ENCODE measurements around the gene ILF3. TPM values are rescaled to one million over a fixed set of nuclear protein-coding genes. Genes with fewer than 3 reads are reported as not detected.

The ILF3 gene
- total and polyA plus RNA-seq, 2 experiments from 2014 or later, result 573 to 616 TPM

DNA sequence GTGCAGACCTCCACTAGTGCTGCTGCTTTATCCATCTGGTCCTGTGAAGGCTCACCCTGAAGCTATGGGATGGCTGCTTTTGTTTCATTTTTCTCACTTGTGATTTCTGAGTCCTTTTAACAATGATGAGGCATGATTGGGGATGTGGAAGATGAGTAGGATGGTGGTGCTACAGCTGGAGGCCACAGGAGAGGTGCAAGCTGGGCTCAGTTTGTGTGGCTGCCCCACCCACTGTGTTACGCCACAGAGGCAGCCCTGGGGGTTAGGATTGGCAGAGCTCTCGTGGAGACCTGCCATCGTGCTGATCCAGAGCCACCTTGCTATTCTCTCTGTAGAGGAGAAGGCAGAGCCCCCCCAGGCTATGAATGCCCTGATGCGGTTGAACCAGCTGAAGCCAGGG is 27.5 kb downstream of the ILF3 start:
- H3K36me3 Mint-ChIP-seq (ENCODE audit: low read depth), result peaks cover 97% of the 10 kb centered on the region
- TF ChIP-seq JUNB (IDR thresholded peaks at IDR 0.05; ENCODE audit: unreplicated experiment) (no peak), NANOG (IDR thresholded peaks at IDR 0.05; ENCODE audit: borderline replicate concordance) (no peak), CTCF (conservative IDR thresholded peaks at IDR 0.05; ENCODE audit: low read depth in 2 of 2) (no peak), POLR2AphosphoS5 (IDR thresholded peaks at IDR 0.05; ENCODE audit: low read depth) (peak; percentile 31; the same call in 1 of the 2 replicates)
- no peaks in the 10 kb centered on the region for H3K27me3 ChIP-seq (ENCODE audit: insufficient read depth)
- H3K9me3 Mint-ChIP-seq, result peaks cover 2% of the 10 kb centered on the region; the same call in 1 of the 3 replicates
- peaks cover 22% of the 10 kb centered on the region for H3K27me3 Mint-ChIP-seq (ENCODE audit: insufficient read depth, low read depth, poor library complexity)
- no peak for ATAC-seq
- H3K4me2 ChIP-seq, result no peak overlapping the region
- no peaks in the 10 kb centered on the region for H3K4me1 ChIP-seq (ENCODE audit: insufficient read depth)
- H3K79me2 ChIP-seq (replicated peaks; ENCODE audit: insufficient read depth), result peaks cover 78% of the 10 kb centered on the region
- no peak overlapping the region; the same call in 2 of the 3 replicates for H3K4me3 Mint-ChIP-seq
- no peak overlapping the region for H2AFZ ChIP-seq
- H3K36me3 ChIP-seq (ENCODE audit: insufficient read depth), result peaks cover 98% of the 10 kb centered on the region
- DNase-seq (ENCODE audit: low spot score), result no peak
- H3K9me2 ChIP-seq (ENCODE audit: insufficient read depth), result no peaks in the 10 kb centered on the region
- peak overlapping the region; percentile 60 for H3K27ac Mint-ChIP-seq
- peak overlapping the region; percentile 69; the same call in 1 of the 2 replicates for H3K27ac ChIP-seq (ENCODE audit: low read depth)
- H3K4me3 ChIP-seq, result no peak overlapping the region
- peaks cover 65% of the 10 kb centered on the region for H4K20me1 ChIP-seq (replicated peaks; ENCODE audit: insufficient read depth)
- peaks cover 82% of the 10 kb centered on the region for H3F3A ChIP-seq (replicated peaks; ENCODE audit: low read depth)
- no peaks in the 10 kb centered on the region for H3K4me1 Mint-ChIP-seq

- ATAC-seq (peak; percentile 6; the same call in 1 of the 3 replicates), DNase-seq (ENCODE audit: low spot score) (no peak)
- Mint-ChIP-seq H3K36me3 (ENCODE audit: low read depth) (peaks cover 97% of the 10 kb centered on the region), H3K4me3 (no peak overlapping the region), H3K4me1 (no peaks in the 10 kb centered on the region), H3K27ac (no peak overlapping the region), H3K27me3 (ENCODE audit: insufficient read depth, low read depth, poor library complexity) (peaks cover 24% of the 10 kb centered on the region), H3K9me3 (peaks cover 2% of the 10 kb centered on the region; the same call in 1 of the 3 replicates)
- H2AFZ ChIP-seq, result no peak overlapping the region
- peaks cover 77% of the 10 kb centered on the region for H3F3A ChIP-seq (replicated peaks; ENCODE audit: low read depth)
- H3K27me3 ChIP-seq (ENCODE audit: insufficient read depth), result no peaks in the 10 kb centered on the region
- peaks cover 93% of the 10 kb centered on the region for H3K36me3 ChIP-seq (ENCODE audit: insufficient read depth)
- H3K4me2 ChIP-seq, result no peak overlapping the region
- H3K79me2 ChIP-seq (replicated peaks; ENCODE audit: insufficient read depth), result peaks cover 69% of the 10 kb centered on the region
- no peaks in the 10 kb centered on the region for H3K9me2 ChIP-seq (ENCODE audit: insufficient read depth)
- no peak overlapping the region for H3K4me3 ChIP-seq
- no peaks in the 10 kb centered on the region for H3K4me1 ChIP-seq (ENCODE audit: insufficient read depth)
- peaks cover 63% of the 10 kb centered on the region for H4K20me1 ChIP-seq (replicated peaks; ENCODE audit: insufficient read depth)
- peak overlapping the region; percentile 59; the same call in 1 of the 2 replicates for H3K27ac ChIP-seq (ENCODE audit: low read depth)
- TF ChIP-seq, protein P1, sequence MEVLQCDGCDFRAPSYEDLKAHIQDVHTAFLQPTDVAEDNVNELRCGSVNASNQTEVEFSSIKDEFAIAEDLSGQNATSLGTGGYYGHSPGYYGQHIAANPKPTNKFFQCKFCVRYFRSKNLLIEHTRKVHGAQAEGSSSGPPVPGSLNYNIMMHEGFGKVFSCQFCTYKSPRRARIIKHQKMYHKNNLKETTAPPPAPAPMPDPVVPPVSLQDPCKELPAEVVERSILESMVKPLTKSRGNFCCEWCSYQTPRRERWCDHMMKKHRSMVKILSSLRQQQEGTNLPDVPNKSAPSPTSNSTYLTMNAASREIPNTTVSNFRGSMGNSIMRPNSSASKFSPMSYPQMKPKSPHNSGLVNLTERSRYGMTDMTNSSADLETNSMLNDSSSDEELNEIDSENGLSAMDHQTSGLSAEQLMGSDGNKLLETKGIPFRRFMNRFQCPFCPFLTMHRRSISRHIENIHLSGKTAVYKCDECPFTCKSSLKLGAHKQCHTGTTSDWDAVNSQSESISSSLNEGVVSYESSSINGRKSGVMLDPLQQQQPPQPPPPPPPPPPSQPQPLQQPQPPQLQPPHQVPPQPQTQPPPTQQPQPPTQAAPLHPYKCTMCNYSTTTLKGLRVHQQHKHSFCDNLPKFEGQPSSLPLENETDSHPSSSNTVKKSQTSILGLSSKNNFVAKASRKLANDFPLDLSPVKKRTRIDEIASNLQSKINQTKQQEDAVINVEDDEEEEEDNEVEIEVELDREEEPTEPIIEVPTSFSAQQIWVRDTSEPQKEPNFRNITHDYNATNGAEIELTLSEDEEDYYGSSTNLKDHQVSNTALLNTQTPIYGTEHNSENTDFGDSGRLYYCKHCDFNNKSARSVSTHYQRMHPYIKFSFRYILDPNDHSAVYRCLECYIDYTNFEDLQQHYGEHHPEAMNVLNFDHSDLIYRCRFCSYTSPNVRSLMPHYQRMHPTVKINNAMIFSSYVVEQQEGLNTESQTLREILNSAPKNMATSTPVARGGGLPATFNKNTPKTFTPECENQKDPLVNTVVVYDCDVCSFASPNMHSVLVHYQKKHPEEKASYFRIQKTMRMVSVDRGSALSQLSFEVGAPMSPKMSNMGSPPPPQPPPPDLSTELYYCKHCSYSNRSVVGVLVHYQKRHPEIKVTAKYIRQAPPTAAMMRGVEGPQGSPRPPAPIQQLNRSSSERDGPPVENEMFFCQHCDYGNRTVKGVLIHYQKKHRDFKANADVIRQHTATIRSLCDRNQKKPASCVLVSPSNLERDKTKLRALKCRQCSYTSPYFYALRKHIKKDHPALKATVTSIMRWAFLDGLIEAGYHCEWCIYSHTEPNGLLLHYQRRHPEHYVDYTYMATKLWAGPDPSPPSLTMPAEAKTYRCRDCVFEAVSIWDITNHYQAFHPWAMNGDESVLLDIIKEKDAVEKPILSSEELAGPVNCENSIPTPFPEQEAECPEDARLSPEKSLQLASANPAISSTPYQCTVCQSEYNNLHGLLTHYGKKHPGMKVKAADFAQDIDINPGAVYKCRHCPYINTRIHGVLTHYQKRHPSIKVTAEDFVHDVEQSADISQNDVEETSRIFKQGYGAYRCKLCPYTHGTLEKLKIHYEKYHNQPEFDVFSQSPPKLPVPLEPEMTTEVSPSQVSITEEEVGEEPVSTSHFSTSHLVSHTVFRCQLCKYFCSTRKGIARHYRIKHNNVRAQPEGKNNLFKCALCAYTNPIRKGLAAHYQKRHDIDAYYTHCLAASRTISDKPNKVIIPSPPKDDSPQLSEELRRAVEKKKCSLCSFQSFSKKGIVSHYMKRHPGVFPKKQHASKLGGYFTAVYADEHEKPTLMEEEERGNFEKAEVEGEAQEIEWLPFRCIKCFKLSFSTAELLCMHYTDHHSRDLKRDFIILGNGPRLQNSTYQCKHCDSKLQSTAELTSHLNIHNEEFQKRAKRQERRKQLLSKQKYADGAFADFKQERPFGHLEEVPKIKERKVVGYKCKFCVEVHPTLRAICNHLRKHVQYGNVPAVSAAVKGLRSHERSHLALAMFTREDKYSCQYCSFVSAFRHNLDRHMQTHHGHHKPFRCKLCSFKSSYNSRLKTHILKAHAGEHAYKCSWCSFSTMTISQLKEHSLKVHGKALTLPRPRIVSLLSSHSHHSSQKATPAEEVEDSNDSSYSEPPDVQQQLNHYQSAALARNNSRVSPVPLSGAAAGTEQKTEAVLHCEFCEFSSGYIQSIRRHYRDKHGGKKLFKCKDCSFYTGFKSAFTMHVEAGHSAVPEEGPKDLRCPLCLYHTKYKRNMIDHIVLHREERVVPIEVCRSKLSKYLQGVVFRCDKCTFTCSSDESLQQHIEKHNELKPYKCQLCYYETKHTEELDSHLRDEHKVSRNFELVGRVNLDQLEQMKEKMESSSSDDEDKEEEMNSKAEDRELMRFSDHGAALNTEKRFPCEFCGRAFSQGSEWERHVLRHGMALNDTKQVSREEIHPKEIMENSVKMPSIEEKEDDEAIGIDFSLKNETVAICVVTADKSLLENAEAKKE (CRISPR knock-in tag; IDR thresholded peaks at IDR 0.05), result no peak
- TF ChIP-seq NANOG (IDR thresholded peaks at IDR 0.05; ENCODE audit: borderline replicate concordance) (no peak), ZNF331 (CRISPR knock-in tag; IDR thresholded peaks at IDR 0.05; ENCODE audit: low read depth) (no peak), POLR2AphosphoS5 (IDR thresholded peaks at IDR 0.05; ENCODE audit: low read depth) (no peak), CREB1 (CRISPR knock-in tag; IDR thresholded peaks at IDR 0.05; ENCODE audit: low read depth) (no peak), JUNB (IDR thresholded peaks at IDR 0.05; ENCODE audit: unreplicated experiment) (no peak)
- TF ChIP-seq, protein P2, sequence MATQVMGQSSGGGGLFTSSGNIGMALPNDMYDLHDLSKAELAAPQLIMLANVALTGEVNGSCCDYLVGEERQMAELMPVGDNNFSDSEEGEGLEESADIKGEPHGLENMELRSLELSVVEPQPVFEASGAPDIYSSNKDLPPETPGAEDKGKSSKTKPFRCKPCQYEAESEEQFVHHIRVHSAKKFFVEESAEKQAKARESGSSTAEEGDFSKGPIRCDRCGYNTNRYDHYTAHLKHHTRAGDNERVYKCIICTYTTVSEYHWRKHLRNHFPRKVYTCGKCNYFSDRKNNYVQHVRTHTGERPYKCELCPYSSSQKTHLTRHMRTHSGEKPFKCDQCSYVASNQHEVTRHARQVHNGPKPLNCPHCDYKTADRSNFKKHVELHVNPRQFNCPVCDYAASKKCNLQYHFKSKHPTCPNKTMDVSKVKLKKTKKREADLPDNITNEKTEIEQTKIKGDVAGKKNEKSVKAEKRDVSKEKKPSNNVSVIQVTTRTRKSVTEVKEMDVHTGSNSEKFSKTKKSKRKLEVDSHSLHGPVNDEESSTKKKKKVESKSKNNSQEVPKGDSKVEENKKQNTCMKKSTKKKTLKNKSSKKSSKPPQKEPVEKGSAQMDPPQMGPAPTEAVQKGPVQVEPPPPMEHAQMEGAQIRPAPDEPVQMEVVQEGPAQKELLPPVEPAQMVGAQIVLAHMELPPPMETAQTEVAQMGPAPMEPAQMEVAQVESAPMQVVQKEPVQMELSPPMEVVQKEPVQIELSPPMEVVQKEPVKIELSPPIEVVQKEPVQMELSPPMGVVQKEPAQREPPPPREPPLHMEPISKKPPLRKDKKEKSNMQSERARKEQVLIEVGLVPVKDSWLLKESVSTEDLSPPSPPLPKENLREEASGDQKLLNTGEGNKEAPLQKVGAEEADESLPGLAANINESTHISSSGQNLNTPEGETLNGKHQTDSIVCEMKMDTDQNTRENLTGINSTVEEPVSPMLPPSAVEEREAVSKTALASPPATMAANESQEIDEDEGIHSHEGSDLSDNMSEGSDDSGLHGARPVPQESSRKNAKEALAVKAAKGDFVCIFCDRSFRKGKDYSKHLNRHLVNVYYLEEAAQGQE (IDR thresholded peaks at IDR 0.05; ENCODE audit: unreplicated experiment), result no peak
Measured at GRCh38 chr19:10682397-10683063, 28.4 kb downstream of the ILF3 start.
